PC-9 (cell line): ENCODE data around the gene ATXN1.

ENCODE experiments used
- EZH2 ChIP-seq: fragments of 200-600 bp; sonication (generic); IDR thresholded peaks from 2 replicates; pipeline ENCODE4 v1.8.0; 2017; ENCODE audit warnings: antibody characterized with exemption, low read depth
- TF ChIP-seq, protein P1 (sequence below): fragments of 200-600 bp; sonication (generic); conservative IDR thresholded peaks from 2 replicates; pipeline ENCODE4 v1.6.1; 2017; ENCODE audit warnings: mixed run types, antibody characterized with exemption, mild to moderate bottlenecking, moderate library complexity

DNA sequence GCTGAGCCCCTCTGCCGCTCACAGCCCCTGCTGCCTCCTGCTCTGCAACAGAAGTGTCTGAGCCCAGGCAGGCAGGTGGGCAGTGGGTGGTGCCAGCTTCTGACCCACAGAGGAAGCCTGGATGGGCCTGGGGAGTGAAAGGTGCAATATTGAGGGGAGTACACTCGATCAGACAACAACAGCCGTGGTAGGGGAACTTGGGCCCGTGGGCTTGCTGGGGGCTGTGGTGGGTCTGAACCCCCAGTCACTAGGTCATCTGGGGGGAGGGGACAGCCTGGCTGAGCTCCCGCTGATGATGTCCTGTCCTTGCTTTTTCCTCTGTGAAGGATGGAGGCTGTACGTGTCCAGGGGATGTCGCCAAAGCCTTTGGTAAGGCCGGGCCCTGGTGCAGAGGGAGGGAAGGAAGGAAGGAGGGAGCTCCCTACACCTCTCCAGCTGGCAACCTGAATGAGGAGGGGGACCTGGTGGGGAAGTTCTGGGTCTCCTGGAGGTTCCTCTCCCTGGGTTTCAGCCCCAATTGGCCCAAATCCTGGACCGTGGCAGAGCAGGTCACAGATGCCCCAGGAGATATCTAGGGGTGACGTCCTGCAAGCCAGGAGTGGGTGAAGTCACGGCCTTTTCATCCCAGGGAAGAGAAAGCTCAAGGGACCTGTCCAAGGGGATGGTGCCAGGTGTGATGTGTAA lies 475.7 kb downstream of the ATXN1 start:
- TF ChIP-seq, protein P1, sequence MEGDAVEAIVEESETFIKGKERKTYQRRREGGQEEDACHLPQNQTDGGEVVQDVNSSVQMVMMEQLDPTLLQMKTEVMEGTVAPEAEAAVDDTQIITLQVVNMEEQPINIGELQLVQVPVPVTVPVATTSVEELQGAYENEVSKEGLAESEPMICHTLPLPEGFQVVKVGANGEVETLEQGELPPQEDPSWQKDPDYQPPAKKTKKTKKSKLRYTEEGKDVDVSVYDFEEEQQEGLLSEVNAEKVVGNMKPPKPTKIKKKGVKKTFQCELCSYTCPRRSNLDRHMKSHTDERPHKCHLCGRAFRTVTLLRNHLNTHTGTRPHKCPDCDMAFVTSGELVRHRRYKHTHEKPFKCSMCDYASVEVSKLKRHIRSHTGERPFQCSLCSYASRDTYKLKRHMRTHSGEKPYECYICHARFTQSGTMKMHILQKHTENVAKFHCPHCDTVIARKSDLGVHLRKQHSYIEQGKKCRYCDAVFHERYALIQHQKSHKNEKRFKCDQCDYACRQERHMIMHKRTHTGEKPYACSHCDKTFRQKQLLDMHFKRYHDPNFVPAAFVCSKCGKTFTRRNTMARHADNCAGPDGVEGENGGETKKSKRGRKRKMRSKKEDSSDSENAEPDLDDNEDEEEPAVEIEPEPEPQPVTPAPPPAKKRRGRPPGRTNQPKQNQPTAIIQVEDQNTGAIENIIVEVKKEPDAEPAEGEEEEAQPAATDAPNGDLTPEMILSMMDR = no peak
- TF ChIP-seq EZH2 = no peak
